Measurements from ENCODE around the gene CGAS. TPM values are rescaled to one million over a fixed set of nuclear protein-coding genes. Genes with fewer than 3 reads are reported as not detected.

CGAS gene
- total RNA-seq, 2 donors from 2014 or later = 2.5 to 3.8 TPM

GRCh38 chr6:73413102-73413501, 39.0 kb downstream of the CGAS start:
- Histone ChIP-seq H3K27me3 (ENCODE audit: control insufficient read depth, insufficient read depth, low read length, poor library complexity, severe bottlenecking) (no peaks in the 10 kb centered on the region), H3K4me1 (ENCODE audit: control insufficient read depth, insufficient read depth, low read length) (no peaks in the 10 kb centered on the region), H3K27ac (ENCODE audit: low read depth, low read length) (no peak overlapping the region), H3K9me3 (ENCODE audit: control insufficient read depth, low read length) (no peaks in the 10 kb centered on the region), H3K9ac (ENCODE audit: extremely low read depth, low read length, poor library complexity, severe bottlenecking) (no peak overlapping the region), H3K36me3 (ENCODE audit: control insufficient read depth, insufficient read depth, low read length) (no peaks in the 10 kb centered on the region), H3K4me3 (ENCODE audit: low read length) (no peak overlapping the region)
- Mint-ChIP-seq H3K27me3 (ENCODE audit: insufficient read depth) (no peaks in the 10 kb centered on the region), H3K27ac (no peak overlapping the region), H3K4me1 (no peaks in the 10 kb centered on the region), H3K36me3 (ENCODE audit: low read depth) (no peaks in the 10 kb centered on the region), H3K9me3 (no peaks in the 10 kb centered on the region), H3K4me3 (no peak overlapping the region)
- TF ChIP-seq CTCF (conservative IDR thresholded peaks at IDR 0.05) = no peak
- DNase-seq = no peak
- WGBS, 2 experiments (ENCODE audit: insufficient coverage in 1 of 2, insufficient read length in 1 of 2) = 92 to 100% methylated on average over 3 of the region's 3 CpGs

GRCh38 chr6:73409395-73409794, 42.7 kb downstream of the CGAS start:
- Mint-ChIP-seq H3K4me3 (no peak overlapping the region), H3K27me3 (ENCODE audit: insufficient read depth) (no peaks in the 10 kb centered on the region), H3K4me1 (no peaks in the 10 kb centered on the region), H3K27ac (no peak overlapping the region), H3K36me3 (ENCODE audit: low read depth) (no peaks in the 10 kb centered on the region), H3K9me3 (no peaks in the 10 kb centered on the region)
- Histone ChIP-seq H3K9me3 (ENCODE audit: control insufficient read depth, low read length) (no peaks in the 10 kb centered on the region), H3K27me3 (ENCODE audit: control insufficient read depth, insufficient read depth, low read length, poor library complexity, severe bottlenecking) (no peaks in the 10 kb centered on the region), H3K4me3 (ENCODE audit: low read length) (no peak overlapping the region), H3K27ac (ENCODE audit: low read depth, low read length) (no peak overlapping the region), H3K36me3 (ENCODE audit: control insufficient read depth, insufficient read depth, low read length) (no peaks in the 10 kb centered on the region), H3K9ac (ENCODE audit: extremely low read depth, low read length, poor library complexity, severe bottlenecking) (no peak overlapping the region), H3K4me1 (ENCODE audit: control insufficient read depth, insufficient read depth, low read length) (no peaks in the 10 kb centered on the region)
- no peak for TF ChIP-seq CTCF (conservative IDR thresholded peaks at IDR 0.05)
- 83 to 91% methylated on average over 1 of the region's 1 CpG for WGBS, 2 experiments (ENCODE audit: insufficient coverage in 1 of 2, insufficient read length in 1 of 2)
- no peak for DNase-seq

GRCh38 chr6:73400656-73401055, 51.4 kb downstream of the CGAS start:
- Histone ChIP-seq H3K27ac (ENCODE audit: low read depth, low read length) (no peak overlapping the region), H3K9ac (ENCODE audit: extremely low read depth, low read length, poor library complexity, severe bottlenecking) (no peak overlapping the region), H3K9me3 (ENCODE audit: control insufficient read depth, low read length) (no peaks in the 10 kb centered on the region), H3K27me3 (ENCODE audit: control insufficient read depth, insufficient read depth, low read length, poor library complexity, severe bottlenecking) (no peaks in the 10 kb centered on the region), H3K36me3 (ENCODE audit: control insufficient read depth, insufficient read depth, low read length) (no peaks in the 10 kb centered on the region), H3K4me3 (ENCODE audit: low read length) (no peak overlapping the region), H3K4me1 (ENCODE audit: control insufficient read depth, insufficient read depth, low read length) (no peaks in the 10 kb centered on the region)
- DNase-seq = no peak
- Mint-ChIP-seq H3K27me3 (ENCODE audit: insufficient read depth) (no peaks in the 10 kb centered on the region), H3K4me1 (no peaks in the 10 kb centered on the region), H3K4me3 (no peak overlapping the region), H3K9me3 (no peaks in the 10 kb centered on the region), H3K27ac (no peak overlapping the region), H3K36me3 (ENCODE audit: low read depth) (no peaks in the 10 kb centered on the region)
- no peak for TF ChIP-seq CTCF (conservative IDR thresholded peaks at IDR 0.05)

Data from endodermal cell (in vitro differentiated cells).